ENCODE results near the gene ALG14.

ALG14 gene

DNA sequence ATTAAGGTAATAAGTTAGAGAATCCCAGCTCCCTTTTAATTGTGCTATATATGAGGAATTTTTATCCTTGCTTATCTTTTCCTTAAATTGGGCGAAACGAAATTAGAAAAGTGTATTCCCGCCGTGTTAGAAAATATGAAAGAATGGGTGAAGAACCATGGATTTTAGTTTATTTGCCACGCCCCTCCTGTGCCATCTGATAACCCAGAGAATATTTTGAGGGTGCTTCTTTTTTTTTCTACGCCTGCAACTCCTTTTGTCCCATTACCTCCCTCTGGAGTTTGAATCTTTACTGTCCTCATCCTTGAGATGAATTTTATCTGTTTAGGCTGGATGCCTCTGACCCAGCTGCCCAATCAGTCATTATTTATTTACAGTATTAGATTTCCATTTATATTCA, 46.0 kb upstream of the ALG14 start:
- Histone ChIP-seq H3K27me3 (ENCODE audit: control insufficient read depth, low read length) (peaks cover 46% of the 10 kb centered on the region), H3F3A (ENCODE audit: control insufficient read depth, insufficient read depth) (no peaks in the 10 kb centered on the region), H4K20me1 (ENCODE audit: control insufficient read depth, insufficient read depth, low read depth, low read length) (no peaks in the 10 kb centered on the region), H3K36me3 (ENCODE audit: control insufficient read depth, low read length) (no peaks in the 10 kb centered on the region), H3K79me2 (ENCODE audit: control insufficient read depth, low read length) (no peaks in the 10 kb centered on the region), H3K9me2 (replicated peaks; ENCODE audit: control insufficient read depth, low read length) (no peaks in the 10 kb centered on the region), H3K27ac (ENCODE audit: low read depth, low read length) (no peak overlapping the region), H3K9me3 (ENCODE audit: control insufficient read depth, insufficient read depth, low read length) (no peaks in the 10 kb centered on the region), H3K4me1 (ENCODE audit: control insufficient read depth, low read length) (peaks cover 9% of the 10 kb centered on the region), H3K4me3 (ENCODE audit: low read length) (no peak overlapping the region), H3K4me2 (ENCODE audit: low read length) (no peak overlapping the region)
- TF ChIP-seq, protein P1, sequence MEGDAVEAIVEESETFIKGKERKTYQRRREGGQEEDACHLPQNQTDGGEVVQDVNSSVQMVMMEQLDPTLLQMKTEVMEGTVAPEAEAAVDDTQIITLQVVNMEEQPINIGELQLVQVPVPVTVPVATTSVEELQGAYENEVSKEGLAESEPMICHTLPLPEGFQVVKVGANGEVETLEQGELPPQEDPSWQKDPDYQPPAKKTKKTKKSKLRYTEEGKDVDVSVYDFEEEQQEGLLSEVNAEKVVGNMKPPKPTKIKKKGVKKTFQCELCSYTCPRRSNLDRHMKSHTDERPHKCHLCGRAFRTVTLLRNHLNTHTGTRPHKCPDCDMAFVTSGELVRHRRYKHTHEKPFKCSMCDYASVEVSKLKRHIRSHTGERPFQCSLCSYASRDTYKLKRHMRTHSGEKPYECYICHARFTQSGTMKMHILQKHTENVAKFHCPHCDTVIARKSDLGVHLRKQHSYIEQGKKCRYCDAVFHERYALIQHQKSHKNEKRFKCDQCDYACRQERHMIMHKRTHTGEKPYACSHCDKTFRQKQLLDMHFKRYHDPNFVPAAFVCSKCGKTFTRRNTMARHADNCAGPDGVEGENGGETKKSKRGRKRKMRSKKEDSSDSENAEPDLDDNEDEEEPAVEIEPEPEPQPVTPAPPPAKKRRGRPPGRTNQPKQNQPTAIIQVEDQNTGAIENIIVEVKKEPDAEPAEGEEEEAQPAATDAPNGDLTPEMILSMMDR (IDR thresholded peaks at IDR 0.05; ENCODE audit: low read depth, low read length, poor library complexity, severe bottlenecking), result no peak
- TF ChIP-seq EZH2phosphoT487 (IDR thresholded peaks at IDR 0.05; ENCODE audit: borderline replicate concordance, low read length), result no peak

DNA sequence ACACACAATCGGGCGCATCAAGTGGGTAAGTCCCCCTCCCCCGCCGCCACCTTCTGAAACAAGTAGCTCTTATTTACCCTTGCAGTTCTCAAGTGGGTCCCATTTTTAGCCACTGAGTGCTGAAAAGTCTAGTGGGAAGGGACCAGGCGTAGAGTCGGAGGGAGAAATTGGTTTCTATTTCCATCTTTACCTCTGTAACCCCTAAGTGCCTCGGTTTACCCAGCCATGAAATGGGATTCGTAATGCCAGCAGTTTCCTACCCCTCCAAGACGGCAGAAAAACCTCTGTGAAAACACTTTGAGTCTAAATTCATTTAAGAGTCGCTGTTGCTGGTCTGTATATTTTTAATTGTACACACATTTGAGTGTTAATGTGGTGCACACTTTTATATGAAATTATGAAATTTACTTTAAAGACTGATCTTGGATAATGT, 45.3 kb upstream of the ALG14 start:
- no peaks in the 10 kb centered on the region for H3K9me3 ChIP-seq (ENCODE audit: control insufficient read depth, insufficient read depth, low read length)
- H3K79me2 ChIP-seq (ENCODE audit: control insufficient read depth, low read length), result no peaks in the 10 kb centered on the region
- no peaks in the 10 kb centered on the region for H4K20me1 ChIP-seq (ENCODE audit: control insufficient read depth, insufficient read depth, low read depth, low read length)
- peak overlapping the region; percentile 67 for H3K4me3 ChIP-seq (ENCODE audit: low read length)
- H3K36me3 ChIP-seq (ENCODE audit: control insufficient read depth, low read length), result no peaks in the 10 kb centered on the region
- TF ChIP-seq EZH2phosphoT487 (IDR thresholded peaks at IDR 0.05; ENCODE audit: borderline replicate concordance, low read length), result peak; percentile 19; the same call in 1 of the 2 replicates
- TF ChIP-seq, protein P1 (IDR thresholded peaks at IDR 0.05; ENCODE audit: low read depth, low read length, poor library complexity, severe bottlenecking), result no peak
- H3K9me2 ChIP-seq (replicated peaks; ENCODE audit: control insufficient read depth, low read length), result no peaks in the 10 kb centered on the region
- H3F3A ChIP-seq (ENCODE audit: control insufficient read depth, insufficient read depth), result no peaks in the 10 kb centered on the region
- H3K4me1 ChIP-seq (ENCODE audit: control insufficient read depth, low read length), result peaks cover 9% of the 10 kb centered on the region
- H3K27ac ChIP-seq (ENCODE audit: low read depth, low read length), result no peak overlapping the region
- peaks cover 46% of the 10 kb centered on the region for H3K27me3 ChIP-seq (ENCODE audit: control insufficient read depth, low read length)
- peak overlapping the region; percentile 76 for H3K4me2 ChIP-seq (ENCODE audit: low read length)

DNA sequence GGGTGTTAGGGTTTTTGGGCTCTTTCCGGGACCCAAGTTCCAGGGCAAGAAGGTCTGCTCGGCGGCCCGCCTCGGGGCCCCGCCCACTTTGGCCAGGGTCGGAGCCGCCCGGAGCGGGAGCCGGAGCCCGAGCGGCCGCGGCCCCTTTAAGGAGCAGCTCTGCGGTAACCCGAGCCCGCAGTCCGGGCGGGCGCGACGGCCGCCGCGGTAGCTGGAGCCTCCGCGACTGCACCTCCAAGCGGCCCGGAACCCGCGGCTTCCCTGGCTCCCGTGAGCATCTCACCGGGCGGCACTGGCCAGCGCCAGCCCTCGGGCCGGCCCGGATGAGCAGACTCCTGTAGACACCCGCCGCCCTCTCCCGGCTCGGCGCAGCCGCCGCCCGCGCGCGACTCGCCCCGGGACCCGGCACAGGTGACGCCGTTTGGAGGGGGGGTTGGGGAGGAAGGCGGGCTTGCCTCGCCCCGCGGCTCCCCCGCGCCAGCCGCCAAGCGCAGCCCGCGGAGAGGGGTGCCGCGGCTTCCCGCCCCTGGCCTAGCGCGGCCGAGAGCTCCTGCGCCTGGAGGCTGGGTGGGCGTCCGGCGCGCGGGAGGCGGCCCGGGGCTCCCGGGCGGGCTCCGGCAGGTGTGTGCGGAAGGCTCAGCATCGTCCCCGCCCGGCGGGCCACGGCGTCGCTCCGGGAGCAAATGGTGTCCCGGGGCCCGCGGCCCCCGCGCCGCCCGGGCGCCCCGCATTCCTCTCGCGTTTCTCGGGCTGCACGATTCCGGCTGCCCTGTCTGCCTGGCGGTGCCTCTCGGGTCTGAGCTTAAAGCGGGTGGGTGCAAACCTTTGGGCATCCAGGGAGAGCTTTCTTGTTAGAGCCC, 44.7 kb upstream of the ALG14 start, which contains the start of gene TLCD4:
TLCD4 (plus strand) TSS at position 149 of the 860 bp plus-strand sequence. CDS start 26,547 bp downstream, outside the sequence.
- Histone ChIP-seq H3F3A (ENCODE audit: control insufficient read depth, insufficient read depth) (no peaks in the 10 kb centered on the region), H3K9me3 (ENCODE audit: control insufficient read depth, insufficient read depth, low read length) (no peaks in the 10 kb centered on the region), H3K27me3 (ENCODE audit: control insufficient read depth, low read length) (peaks cover 46% of the 10 kb centered on the region), H3K4me2 (ENCODE audit: low read length) (peak within 1 kb of the TSS; percentile 76), H3K36me3 (ENCODE audit: control insufficient read depth, low read length) (no peaks in the 10 kb centered on the region), H4K20me1 (ENCODE audit: control insufficient read depth, insufficient read depth, low read depth, low read length) (no peaks in the 10 kb centered on the region), H3K27ac (ENCODE audit: low read depth, low read length) (no peak within 1 kb of the TSS), H3K79me2 (ENCODE audit: control insufficient read depth, low read length) (no peaks in the 10 kb centered on the region), H3K4me3 (ENCODE audit: low read length) (peak within 1 kb of the TSS; percentile 67), H3K4me1 (ENCODE audit: control insufficient read depth, low read length) (peaks cover 9% of the 10 kb centered on the region), H3K9me2 (replicated peaks; ENCODE audit: control insufficient read depth, low read length) (no peaks in the 10 kb centered on the region)
- TF ChIP-seq EZH2phosphoT487 (IDR thresholded peaks at IDR 0.05; ENCODE audit: borderline replicate concordance, low read length), result peak; percentile 47; the same call in 1 of the 2 replicates
- TF ChIP-seq, protein P1 (IDR thresholded peaks at IDR 0.05; ENCODE audit: low read depth, low read length, poor library complexity, severe bottlenecking), result no peak

Data from DOHH2 (cell line).